ENCODE results near the gene SRXN1. TPM values are rescaled to one million over a fixed set of nuclear protein-coding genes. Genes with fewer than 3 reads are reported as not detected.

SRXN1 gene
- total RNA-seq, 1 donor from 2014 or later, result 20.8 TPM

GRCh38 chr20:653590-654416 is 803 bp upstream of the SRXN1 start:
- H3K27me3 Mint-ChIP-seq (ENCODE audit: low read depth), result no peaks in the 10 kb centered on the region
- peak overlapping the region; percentile 71 for H3K4me3 Mint-ChIP-seq (ENCODE audit: unreplicated experiment)
- peaks cover 15% of the 10 kb centered on the region for H3K36me3 Mint-ChIP-seq (ENCODE audit: low read depth)
- H3K9me3 Mint-ChIP-seq (ENCODE audit: low read depth), result no peaks in the 10 kb centered on the region
- H3K27ac Mint-ChIP-seq (ENCODE audit: unreplicated experiment), result peak overlapping the region; percentile 83
- H3K4me1 Mint-ChIP-seq (ENCODE audit: low read depth), result peaks cover 34% of the 10 kb centered on the region
- TF ChIP-seq CTCF (IDR thresholded peaks at IDR 0.05), result peak; percentile 46
- no peak for DNase-seq (ENCODE audit: low spot score)

GRCh38 chr20:652615-653109 is 338 bp downstream of the SRXN1 start:
- Mint-ChIP-seq H3K36me3 (ENCODE audit: low read depth) (peaks cover 23% of the 10 kb centered on the region), H3K27me3 (ENCODE audit: low read depth) (no peaks in the 10 kb centered on the region), H3K9me3 (ENCODE audit: low read depth) (no peaks in the 10 kb centered on the region), H3K4me1 (ENCODE audit: low read depth) (peaks cover 24% of the 10 kb centered on the region), H3K4me3 (ENCODE audit: unreplicated experiment) (peak overlapping the region; percentile 79), H3K27ac (ENCODE audit: unreplicated experiment) (peak overlapping the region; percentile 70)
- DNase-seq (ENCODE audit: low spot score), result no peak
- no peak for TF ChIP-seq CTCF (IDR thresholded peaks at IDR 0.05)

- peak overlapping the region; percentile 70 for H3K27ac Mint-ChIP-seq (ENCODE audit: unreplicated experiment)
- DNase-seq (ENCODE audit: low spot score), result no peak
- H3K4me3 Mint-ChIP-seq (ENCODE audit: unreplicated experiment), result peak overlapping the region; percentile 79
- no peaks in the 10 kb centered on the region for H3K9me3 Mint-ChIP-seq (ENCODE audit: low read depth)
- H3K27me3 Mint-ChIP-seq (ENCODE audit: low read depth), result no peaks in the 10 kb centered on the region
- peaks cover 23% of the 10 kb centered on the region for H3K36me3 Mint-ChIP-seq (ENCODE audit: low read depth)
- peaks cover 24% of the 10 kb centered on the region for H3K4me1 Mint-ChIP-seq (ENCODE audit: low read depth)
- TF ChIP-seq CTCF (IDR thresholded peaks at IDR 0.05), result no peak
Observed at GRCh38 chr20:651713-652614, 1.0 kb downstream of the SRXN1 start.

GRCh38 chr20:650954-651353 is 2.0 kb downstream of the SRXN1 start:
- DNase-seq (ENCODE audit: low spot score), result no peak
- no peak overlapping the region for H3K27ac Mint-ChIP-seq (ENCODE audit: unreplicated experiment)
- peak; percentile 27 for TF ChIP-seq CTCF (IDR thresholded peaks at IDR 0.05)
- H3K9me3 Mint-ChIP-seq (ENCODE audit: low read depth), result no peaks in the 10 kb centered on the region
- H3K36me3 Mint-ChIP-seq (ENCODE audit: low read depth), result peaks cover 23% of the 10 kb centered on the region
- no peak overlapping the region for H3K4me3 Mint-ChIP-seq (ENCODE audit: unreplicated experiment)
- H3K27me3 Mint-ChIP-seq (ENCODE audit: low read depth), result no peaks in the 10 kb centered on the region
- peaks cover 26% of the 10 kb centered on the region for H3K4me1 Mint-ChIP-seq (ENCODE audit: low read depth)

- H3K27me3 Mint-ChIP-seq (ENCODE audit: low read depth), result no peaks in the 10 kb centered on the region
- peaks cover 23% of the 10 kb centered on the region for H3K36me3 Mint-ChIP-seq (ENCODE audit: low read depth)
- H3K4me3 Mint-ChIP-seq (ENCODE audit: unreplicated experiment), result no peak overlapping the region
- no peaks in the 10 kb centered on the region for H3K9me3 Mint-ChIP-seq (ENCODE audit: low read depth)
- no peak for TF ChIP-seq CTCF (IDR thresholded peaks at IDR 0.05)
- no peak overlapping the region for H3K27ac Mint-ChIP-seq (ENCODE audit: unreplicated experiment)
- no peak for DNase-seq (ENCODE audit: low spot score)
- peaks cover 30% of the 10 kb centered on the region for H3K4me1 Mint-ChIP-seq (ENCODE audit: low read depth)
Observed at GRCh38 chr20:650281-650680, 2.7 kb downstream of the SRXN1 start.
